Fibroblast of villous mesenchyme (primary cell): ENCODE results near the gene PRR33. TPM values are rescaled to one million over a fixed set of nuclear protein-coding genes. Genes with fewer than 3 reads are reported as not detected.
A peak's percentile ranks its signal among the peaks of the same experiment; 100 is the strongest.

ENCODE experiments used
- DNase-seq: peaks from one replicate; pipeline ENCODE4 v3.0.0-alpha.2; 2010; ENCODE audit warnings: low read depth
- H3K4me3 ChIP-seq: 2 replicates; pipeline ENCODE4 v1.5.1; 2011; ENCODE audit warnings: low read depth, mild to moderate bottlenecking, low read length
- total RNA-seq: library from RNA; depleted of rRNA; stranded (reverse); fragments of >200 nt; gene quantifications from 2 replicates; pipeline ENCODE4 v1.2.3, GENCODE V29; 2012
- TF ChIP-seq, protein P1 (sequence below): IDR thresholded peaks from 2 replicates; pipeline ENCODE4 v1.5.1; 2012; ENCODE audit warnings: low read depth, mild to moderate bottlenecking, low read length; ENCODE audit not compliant: insufficient read depth

The PRR33 gene
- total RNA-seq, 1 donor = not detected

DNA sequence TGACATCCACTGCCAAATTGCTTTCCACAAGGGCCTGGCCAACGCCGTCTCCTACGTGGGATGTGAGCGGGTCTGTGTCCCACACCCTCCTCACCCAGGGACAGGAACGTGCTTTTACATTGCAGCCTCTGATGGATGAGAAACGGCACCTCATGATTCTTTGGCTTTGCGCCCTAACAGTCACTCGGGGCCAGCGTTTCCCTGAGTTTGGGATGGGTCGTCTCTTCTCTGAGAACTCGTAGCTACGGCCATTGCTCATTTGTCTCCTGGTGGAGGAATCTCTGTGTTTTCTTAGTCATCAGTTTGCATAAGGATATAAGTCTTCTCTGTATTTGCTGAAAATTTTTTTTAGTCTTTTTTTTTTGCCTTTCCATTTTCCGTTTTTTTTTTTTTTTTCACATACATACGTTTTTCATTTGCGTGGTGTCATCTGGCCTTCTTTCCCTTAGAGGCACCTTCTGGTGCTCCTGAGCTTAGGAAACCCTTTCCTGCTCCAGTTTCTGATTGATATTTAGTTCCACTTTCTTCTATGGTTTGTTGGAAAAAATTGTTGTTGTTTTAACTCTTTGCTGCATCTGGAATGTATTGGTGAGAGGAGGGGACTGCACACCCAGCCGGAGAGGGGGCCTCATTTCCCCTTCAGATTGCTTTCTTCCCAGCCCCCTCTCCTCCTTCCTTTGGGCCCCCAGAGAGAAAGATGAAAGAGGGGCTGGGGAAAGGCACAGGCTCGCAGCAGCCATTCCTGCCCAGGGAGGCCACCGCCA, 39.8 kb upstream of the PRR33 start:
- TF ChIP-seq, protein P1, sequence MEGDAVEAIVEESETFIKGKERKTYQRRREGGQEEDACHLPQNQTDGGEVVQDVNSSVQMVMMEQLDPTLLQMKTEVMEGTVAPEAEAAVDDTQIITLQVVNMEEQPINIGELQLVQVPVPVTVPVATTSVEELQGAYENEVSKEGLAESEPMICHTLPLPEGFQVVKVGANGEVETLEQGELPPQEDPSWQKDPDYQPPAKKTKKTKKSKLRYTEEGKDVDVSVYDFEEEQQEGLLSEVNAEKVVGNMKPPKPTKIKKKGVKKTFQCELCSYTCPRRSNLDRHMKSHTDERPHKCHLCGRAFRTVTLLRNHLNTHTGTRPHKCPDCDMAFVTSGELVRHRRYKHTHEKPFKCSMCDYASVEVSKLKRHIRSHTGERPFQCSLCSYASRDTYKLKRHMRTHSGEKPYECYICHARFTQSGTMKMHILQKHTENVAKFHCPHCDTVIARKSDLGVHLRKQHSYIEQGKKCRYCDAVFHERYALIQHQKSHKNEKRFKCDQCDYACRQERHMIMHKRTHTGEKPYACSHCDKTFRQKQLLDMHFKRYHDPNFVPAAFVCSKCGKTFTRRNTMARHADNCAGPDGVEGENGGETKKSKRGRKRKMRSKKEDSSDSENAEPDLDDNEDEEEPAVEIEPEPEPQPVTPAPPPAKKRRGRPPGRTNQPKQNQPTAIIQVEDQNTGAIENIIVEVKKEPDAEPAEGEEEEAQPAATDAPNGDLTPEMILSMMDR = no peak
- H3K4me3 ChIP-seq = no peak overlapping the region
- DNase-seq = peak; percentile 22

DNA sequence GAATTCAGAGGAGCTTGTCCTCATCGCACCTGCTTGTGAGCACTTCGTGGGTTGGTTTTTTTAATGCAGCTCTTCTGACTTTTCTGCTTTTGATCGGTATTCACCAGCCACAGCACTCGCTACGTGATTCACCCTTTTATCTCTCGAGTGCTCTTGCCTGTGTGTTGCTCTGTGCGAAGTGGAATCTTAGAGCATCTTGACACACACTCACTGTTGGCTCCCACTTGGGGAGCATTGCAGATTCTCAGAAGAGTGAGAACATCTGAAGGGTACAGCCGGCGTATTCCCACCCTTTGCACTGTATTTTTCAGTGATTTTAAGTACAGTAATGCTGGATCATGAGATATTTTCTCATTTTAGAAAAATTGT, 38.8 kb upstream of the PRR33 start:
- no peak for DNase-seq
- no peak overlapping the region for H3K4me3 ChIP-seq
- TF ChIP-seq, protein P1 = no peak

DNA sequence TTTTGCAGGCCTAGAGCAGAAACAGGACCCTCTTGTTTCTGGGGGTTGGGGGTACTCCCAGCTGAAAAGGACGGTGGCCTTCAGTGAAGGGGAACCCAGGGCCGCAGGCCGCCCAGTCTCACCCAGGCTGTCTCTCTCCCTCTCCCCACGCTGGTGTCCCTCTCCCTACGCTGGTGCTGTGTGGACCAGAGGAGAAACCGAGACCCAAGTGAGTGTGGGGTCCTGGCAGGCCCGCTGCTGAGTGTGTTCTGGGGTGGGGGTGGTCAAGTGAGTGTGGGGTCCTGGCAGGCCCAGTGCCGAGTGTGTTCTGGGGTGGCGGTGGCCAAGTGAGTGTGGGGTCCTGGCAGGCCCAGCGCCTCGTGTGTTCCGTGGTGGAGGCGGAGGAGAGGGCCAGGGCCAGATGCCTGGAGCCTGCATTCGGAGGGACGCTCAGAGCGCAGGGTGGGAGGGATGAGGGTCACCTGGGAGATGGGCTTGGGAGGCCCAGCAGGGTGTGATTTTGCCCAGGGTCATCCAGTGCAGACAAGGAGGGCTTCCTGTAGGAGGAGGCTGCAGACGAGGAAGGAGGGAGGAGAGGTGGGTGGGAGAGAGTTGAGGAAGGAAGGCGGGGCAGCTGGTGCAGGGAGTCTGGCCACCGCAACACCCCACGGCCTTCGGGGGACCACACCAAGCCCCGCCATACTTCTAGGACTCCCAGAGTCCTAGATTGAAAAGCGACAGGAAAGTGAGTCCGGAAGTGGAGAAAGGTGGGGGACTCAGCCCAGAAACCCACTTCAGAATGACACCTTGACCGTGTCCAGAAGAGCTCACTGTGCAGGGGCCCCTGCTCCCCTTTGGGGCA, 38.1 kb upstream of the PRR33 start:
- DNase-seq = no peak
- TF ChIP-seq, protein P1 = no peak

DNA sequence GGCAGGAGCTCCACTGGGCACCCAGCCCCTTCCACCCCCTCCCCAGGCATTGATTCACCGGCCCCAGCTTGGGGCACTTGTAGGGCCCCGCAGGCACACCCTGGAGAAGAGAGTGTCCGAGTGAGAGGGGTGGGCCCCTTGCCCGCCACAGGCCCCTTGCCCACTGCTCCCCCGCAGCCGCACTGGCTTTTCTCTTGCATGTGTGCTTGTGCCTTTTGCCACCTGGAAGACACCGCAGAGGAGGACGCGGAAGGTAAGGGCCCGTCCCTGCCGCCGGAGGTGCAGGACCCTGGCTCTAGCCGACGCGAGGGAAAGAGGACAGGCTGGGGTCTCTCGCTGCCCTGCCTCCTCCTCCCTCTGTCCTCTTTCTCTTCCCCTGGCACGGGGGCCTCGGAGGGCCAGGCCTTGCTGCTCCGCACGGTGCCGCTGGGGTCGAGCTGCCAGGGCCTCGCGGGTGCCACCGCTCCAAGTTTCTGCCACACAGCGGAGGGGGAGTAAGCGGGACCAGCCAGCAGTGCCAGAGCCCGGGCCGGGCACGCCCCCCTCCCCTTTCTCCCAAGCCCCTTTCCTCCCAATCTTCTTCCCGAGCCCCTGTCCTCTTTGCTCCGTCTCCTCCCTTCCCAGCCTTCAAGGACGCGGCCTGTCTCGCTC, 37.3 kb upstream of the PRR33 start:
- no peak overlapping the region for H3K4me3 ChIP-seq
- TF ChIP-seq, protein P1 = no peak
- DNase-seq = no peak

More for the DNA sequence above, 38.1 kb upstream of the PRR33 start:
- no peak overlapping the region for H3K4me3 ChIP-seq

DNA sequence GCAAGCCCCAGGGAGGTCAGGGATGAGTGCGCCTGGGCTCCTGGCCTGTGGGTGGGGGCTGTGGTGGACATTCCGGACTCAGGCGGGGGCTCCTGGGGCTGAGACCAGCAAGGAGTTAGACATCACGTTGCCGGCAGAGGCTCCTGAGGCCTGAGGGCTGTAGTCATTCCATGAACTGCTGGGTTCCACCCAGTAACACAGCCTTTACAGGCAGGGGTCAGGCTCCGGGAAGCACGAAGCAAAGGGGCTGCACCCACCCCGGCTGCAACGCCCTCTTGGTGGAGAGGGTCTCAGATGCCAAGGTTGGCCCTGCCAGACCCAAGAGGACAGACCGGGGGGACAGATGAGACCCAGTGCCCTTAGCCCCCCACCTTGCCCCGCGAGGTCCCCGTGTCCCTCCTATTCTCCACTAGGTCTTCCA, 36.8 kb upstream of the PRR33 start:
- H3K4me3 ChIP-seq = no peak overlapping the region
- no peak for DNase-seq
- TF ChIP-seq, protein P1 = no peak

DNA sequence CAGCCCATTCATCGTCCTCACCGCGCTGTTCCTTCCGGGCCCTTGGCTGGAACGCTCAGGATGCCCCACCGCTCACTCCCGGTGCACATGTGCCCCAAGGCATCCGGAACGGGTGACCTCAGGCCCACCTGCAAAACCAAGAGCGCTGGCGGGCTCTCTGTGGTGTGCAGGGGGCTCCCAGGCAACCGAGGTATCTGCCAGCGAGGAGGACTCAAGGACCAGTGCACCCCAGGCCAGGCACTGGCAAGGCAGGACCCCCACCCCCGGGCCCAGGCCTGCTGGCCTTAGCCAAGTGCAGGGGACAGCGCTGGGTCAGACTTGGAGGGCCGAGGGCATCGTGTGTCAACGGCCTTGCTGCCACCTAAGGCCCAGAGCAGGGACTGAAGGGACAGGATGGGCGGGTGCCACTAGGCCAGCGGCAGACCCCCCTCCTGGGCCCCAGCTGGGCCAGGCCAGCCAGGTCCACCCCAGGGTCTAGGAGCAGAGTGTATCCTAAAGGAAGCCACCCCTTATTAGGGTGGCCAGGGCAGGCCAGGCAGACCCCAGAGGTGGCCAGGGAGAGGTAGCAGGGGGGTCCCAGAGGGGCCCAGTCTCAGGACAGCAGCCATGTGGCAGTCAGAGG, 36.3 kb upstream of the PRR33 start:
- TF ChIP-seq, protein P1 = no peak
- no peak overlapping the region for H3K4me3 ChIP-seq
- DNase-seq = no peak
